G401.6 (cell line): Measurements from ENCODE around the gene NUP153.

Experiments used
- FAIRE-seq: peaks from 2 replicates; lab custom pipeline; 2012; peaks lifted over from hg19 to GRCh38; lab: Jason Lieb, UNC

The NUP153 gene

GRCh38 chr6:17656644-17657043 is 50.1 kb downstream of the NUP153 start:
- no peak for FAIRE-seq

GRCh38 chr6:17656092-17656491 is 50.6 kb downstream of the NUP153 start:
- no peak for FAIRE-seq

DNA sequence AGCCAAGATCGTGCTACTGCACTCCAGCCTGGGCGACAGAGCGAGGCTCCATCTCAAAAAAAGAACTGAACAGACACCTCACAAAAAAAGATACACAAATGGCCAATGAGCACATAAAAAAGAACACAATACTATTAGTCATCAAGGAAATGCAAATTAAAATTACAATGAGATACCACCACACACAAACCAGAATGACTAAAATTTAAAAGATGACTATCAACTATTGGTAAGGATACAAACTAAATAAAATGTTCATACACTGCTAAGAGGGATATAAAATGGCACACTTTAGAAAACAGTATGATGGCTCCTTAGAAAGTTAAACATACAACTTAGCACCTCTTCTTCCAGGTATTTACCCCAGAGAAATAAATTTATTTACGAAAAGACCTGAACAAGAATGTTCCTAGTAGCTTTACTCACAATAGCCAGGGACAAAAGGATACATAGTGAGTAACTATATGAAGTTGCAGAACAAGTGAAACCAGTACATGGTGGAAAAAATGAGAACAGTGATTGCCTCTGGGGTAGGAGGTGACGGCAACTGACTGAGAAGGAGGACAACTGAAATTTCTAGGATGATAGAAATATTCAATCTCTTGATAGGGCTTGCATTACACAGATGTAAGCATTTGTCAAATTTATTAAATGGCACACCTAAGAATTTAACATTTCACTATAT is 53.4 kb downstream of the NUP153 start:
- FAIRE-seq: no peak

DNA sequence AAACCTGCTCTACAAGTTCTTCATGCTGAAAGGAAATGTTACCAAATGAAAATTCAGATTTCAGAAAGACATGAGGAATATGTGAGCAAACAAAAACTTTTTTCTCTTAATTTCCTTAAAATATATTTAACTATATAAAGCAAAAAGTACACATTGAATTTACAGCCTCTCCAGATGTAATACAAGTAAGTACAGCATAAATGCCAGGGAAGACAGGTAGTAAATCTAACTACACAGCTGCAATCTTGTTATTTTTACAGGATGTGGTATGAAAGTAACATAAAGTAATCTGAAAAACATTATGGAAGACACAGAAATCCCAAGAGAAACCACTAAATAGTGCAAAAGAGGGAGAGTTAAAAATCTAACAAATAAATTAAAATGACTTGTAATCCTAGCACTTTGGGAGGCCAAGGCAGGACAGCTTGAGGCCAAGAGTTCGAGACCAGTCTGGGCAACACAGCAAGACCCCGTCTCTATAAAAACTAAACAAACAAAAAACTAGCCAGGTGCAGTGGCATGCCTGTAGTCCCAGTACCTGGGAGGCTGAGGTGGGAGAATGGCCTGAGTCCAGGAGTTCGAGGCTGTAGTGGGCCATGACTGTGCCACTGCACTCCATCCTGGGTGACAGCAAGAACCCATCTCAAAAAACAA is 55.9 kb downstream of the NUP153 start:
- peak; percentile 28 for FAIRE-seq

DNA sequence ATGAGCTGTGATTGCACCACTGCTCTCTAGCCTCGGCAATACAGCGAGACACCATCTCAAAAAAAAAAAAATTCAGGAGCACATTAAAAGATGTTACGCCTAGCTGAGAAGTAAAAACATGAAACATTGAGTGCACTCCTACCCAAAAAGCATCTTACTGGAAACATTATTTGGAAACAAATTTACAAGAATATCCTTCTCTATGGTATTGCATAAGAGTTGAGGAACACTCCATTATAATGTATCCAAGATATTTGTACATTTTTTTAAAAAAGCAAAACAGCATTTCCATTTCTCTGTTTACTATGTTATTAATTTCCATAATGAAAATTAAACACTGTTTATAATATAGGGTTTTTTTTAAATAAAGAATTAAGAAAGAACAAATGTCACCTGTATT is 58.0 kb downstream of the NUP153 start:
- FAIRE-seq: peak; percentile 8

DNA sequence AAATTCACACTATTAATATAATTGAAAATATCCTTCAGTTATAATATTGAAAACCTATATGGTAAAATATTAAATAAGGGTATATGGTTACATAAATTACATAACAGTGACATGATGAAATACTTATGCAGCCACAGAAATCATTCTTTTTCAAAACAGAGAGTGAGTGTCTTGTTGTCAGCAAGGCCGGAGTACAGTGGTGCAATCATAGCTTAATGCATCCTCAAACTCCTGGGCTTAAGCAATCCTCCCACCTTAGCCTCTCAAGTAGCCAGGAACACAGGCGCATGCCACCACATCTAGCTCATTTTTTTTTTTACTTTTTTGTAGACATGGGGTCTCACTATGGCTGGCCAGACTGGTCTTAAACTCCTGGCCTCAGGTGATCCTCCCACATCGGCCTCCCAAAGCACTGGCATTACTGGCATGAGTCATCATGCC is 66.2 kb downstream of the NUP153 start:
- FAIRE-seq: peak; percentile 63

- no peak for FAIRE-seq
These were observed 68.5 kb downstream of the NUP153 start for GRCh38 chr6:17638212-17638715.

GRCh38 chr6:17635568-17635967 is 71.2 kb downstream of the NUP153 start:
- no peak for FAIRE-seq

DNA sequence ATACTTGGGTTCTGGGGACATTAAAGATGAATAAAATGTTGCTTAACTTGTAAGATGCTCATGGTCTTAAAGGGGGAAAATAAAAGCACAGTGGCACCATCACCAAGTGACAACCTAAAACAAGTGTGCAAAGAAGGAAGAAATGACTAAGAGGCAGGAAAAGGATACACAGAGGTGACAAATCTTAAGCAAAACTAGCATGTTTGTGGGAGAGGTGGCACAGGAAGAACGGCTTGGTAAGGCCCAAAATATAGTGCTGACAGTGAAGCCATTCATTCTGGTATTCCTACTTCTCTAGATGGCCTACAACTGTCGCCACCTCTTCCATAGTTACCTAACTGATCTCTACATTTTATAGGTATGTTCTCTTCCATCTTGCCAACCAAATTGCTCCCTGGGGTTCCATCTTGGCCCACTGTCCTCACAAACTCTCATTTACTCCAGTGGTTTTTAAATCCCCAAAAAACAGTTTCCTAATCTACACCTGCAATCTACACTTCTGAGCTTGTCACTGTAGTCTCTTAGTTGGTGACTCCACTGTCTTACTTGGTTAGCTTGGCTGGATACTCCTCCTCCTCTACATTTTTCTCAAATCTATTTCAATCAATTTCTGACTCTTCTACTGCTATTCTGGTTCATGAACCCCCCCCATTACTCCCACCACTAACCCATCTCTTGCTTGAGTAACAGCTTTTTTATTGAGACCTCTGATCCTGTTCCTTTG is 73.1 kb downstream of the NUP153 start:
- no peak for FAIRE-seq

GRCh38 chr6:17632934-17633333 is 73.8 kb downstream of the NUP153 start:
- no peak for FAIRE-seq

GRCh38 chr6:17630511-17631073 is 76.1 kb downstream of the NUP153 start:
- no peak for FAIRE-seq

DNA sequence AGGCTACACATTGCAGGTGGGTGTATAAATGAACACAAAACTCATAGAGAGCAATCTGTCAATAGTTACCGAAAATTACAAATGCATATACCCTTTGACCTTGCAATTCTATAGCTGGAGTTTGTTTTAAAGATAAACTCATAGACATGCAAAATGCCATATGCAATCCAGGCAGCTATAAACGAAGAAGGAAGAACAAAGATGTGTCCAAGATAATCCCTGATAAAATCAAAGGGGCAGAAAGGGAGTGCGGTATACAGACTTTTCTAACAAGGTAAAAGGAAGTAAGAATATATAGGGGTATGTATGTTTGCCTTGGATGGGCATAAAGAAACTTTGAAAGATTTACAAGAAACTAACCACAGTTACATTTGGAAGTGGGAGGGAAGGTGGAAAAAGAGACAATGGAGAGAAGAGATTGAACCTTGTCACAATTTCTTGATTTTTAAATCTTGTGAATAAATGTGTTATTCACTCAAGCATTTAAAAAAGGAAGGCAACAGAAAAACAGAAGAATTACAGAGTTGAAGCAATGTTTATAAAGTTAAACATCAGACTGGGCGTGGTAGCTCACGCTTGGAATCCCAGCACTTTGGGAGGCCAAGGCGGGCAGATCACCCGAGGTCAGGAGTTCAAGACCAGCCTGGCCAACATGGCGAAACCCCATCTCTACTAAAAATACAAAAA is 76.8 kb downstream of the NUP153 start:
- no peak for FAIRE-seq

DNA sequence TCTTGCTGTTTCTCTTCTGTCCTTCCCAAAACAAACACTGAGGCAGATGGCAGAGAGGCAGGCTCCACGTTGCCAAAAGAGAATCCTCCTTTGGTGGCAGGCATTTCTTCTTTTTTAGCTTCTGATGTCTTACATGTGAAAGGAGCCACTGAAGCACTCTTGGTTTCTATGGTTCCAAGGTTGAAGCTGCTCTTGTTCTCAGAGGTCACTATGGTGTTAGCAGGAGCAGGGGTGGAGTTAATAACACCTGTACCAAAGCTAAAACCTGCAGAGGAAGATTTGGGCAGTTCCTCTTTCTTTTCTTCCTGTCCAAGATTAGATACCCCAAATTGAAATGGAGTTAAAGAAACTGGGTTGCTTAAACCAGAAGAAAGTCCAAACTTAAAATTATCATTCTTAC is 77.9 kb downstream of the NUP153 start:
- no peak for FAIRE-seq

DNA sequence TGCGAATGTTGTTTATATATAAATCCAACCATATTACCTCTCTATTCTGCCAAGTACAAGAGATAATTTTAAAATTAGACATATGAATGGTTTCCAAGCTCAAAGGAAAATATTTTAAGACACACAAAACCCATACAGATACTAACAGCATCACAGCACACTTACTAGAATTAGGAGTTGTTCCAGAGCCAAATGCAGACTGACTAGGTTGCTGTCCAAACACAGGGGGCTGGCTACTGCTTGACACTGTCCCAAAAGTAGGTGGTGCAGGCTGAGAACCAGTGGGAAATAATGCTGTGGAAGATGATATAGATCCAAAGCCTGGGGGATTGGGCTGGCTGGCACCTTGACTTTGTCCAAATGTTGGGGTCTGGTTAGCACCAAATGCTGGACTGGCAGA is 82.3 kb downstream of the NUP153 start:
- FAIRE-seq: no peak

DNA sequence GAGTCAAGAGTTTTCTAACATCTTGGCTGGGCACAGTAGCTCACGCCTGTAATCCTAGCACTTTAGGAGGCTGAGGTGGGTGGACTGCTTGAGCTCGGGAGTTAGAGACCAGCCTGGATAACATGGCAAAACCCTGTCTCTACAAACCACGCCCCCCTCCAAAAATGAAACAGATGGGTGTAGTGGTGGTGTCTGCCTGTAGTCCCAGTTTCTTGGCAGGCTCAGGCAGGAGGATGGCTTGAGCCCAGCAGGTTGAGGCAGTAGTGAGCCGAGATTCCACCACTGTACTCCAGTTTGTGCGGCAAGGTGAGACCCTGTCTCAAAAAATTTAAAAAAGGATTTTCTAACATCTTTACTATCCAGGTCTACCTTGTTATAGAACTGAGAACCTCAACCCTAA is 84.6 kb downstream of the NUP153 start:
- no peak for FAIRE-seq

GRCh38 chr6:17621003-17621402 is 85.7 kb downstream of the NUP153 start:
- FAIRE-seq: no peak

- FAIRE-seq: no peak
These were observed 90.9 kb downstream of the NUP153 start for GRCh38 chr6:17615794-17616193.

- FAIRE-seq: no peak
These were observed 94.7 kb downstream of the NUP153 start for GRCh38 chr6:17612048-17612447.

DNA sequence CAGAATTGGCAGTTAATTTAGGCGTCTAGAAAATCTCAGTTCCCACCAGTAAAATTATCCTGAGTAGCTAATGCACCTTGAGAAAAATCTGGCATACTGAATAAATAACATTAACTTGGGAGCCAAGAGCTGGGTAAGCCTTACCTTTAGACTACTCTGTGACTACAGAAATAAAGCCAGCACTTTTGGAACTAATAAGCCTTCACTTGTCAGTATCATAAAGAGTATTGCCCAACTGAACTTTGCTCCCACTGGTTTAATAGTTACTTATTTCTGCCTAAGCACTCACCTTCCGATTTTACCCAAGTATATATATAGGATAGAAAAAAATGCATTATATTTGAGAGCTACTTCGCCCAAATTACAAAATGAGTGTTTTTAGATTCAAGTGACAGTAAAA is 95.9 kb downstream of the NUP153 start:
- no peak for FAIRE-seq

DNA sequence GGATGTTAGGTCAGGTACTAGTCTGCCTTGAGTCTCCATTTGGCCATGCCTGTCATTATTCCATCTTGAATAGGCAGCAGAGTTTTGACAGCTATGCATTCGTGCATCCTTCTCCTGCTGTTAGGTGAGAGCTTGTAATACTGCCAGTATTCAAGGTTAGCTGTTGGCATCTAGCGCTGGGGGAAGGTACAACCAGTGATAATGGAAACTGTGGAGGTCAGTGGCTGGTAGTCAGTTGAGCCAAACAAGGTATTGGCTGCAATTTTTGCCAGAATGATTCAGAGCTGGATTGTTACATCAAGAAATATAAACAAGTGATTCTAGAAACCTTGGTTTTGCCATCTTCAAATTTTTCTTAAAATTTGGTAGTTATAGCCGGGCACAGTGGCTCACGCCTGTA is 100.1 kb downstream of the NUP153 start:
- FAIRE-seq: no peak

- FAIRE-seq: no peak
These were observed 103.8 kb downstream of the NUP153 start for GRCh38 chr6:17602888-17603287.

GRCh38 chr6:17601386-17601703 is 105.4 kb downstream of the NUP153 start:
- FAIRE-seq: no peak
